Left colon (tissue), 2 donors: ENCODE data around the gene DDC. TPM values are rescaled to one million over a fixed set of nuclear protein-coding genes. Genes with fewer than 3 reads are reported as not detected.

Source experiments
- ATAC-seq: fragments of 200-7000 bp; cut with Tn5 transposase; one replicate; pipeline ENCODE4 v1.9.1; 2020; ENCODE audit warnings: mild to moderate bottlenecking, moderate library complexity
- DNase-seq, 2 donors: peaks; one replicate each; pipeline ENCODE4 v3.0.0-alpha.2; 2020
- intact Hi-C, 2 donors: fragments of 100-400 bp; cut with DNase I in 1 of 2; cut with micrococcal nuclease in 1 of 2; formaldehyde crosslinking; loops; one replicate each; pipeline versions ENCODE4 v1.11.2 to v1.14.0; 2022; cut with DNase I, micrococcal nuclease
- total RNA-seq, 2 donors: library from RNA; stranded (reverse); fragmentation: NEBNext Ultra II Directional; extraction: Animal tissue kit (Norgen Biotek cat#: 25700); gene quantifications; one replicate each; pipeline ENCODE4 v1.2.1, GENCODE V29; 2021
- donor health status: DM: no; HTN: no; CAD: no.
- donor health status: DM: yes; HTN: yes; CAD: no.

Gene DDC
- total RNA-seq, 2 donors from 2014 or later = 69.3 to 74.7 TPM

DNA sequence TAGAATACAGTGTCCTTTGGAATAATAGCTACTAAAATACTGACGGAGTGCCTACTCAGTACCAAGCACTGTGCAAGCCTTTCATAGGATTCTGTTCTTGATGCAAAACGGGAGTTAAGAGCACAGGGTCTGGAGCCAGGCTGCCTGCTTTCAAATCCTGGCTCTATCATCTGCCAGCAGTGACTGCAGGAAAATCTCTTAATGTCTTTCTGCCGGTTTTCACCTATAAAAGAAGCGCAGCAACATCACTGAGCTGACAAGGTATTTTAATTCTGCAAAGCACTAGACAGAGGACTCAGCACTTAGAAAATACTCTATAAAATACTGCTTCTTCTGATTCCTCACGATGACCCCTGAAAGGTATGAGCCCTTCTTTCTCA lies 115.7 kb downstream of the DDC start:
- DNase-seq (no peak), ATAC-seq (no peak)
- intact Hi-C loops = no loop called here

DNA sequence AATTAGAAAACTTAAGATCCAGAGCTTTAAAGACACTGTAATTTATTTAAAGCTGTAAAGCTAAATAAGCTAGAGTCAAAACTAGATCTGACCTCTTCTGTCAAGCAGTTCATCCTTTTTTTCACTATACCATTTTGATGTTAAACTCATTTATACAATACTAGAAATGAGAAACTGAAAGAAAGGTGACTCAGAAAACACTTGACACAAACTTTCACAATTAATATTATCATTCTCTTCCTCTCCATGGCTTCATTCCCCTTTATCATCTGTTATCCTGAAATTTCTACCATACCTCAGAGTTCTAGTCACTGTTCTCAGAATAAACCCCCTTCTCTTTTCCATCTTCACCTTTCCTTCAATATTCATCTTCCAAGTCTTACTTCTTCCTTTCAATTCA lies 116.4 kb downstream of the DDC start:
- intact Hi-C loops = no loop called here
- DNase-seq = no peak
- ATAC-seq = no peak

DNA sequence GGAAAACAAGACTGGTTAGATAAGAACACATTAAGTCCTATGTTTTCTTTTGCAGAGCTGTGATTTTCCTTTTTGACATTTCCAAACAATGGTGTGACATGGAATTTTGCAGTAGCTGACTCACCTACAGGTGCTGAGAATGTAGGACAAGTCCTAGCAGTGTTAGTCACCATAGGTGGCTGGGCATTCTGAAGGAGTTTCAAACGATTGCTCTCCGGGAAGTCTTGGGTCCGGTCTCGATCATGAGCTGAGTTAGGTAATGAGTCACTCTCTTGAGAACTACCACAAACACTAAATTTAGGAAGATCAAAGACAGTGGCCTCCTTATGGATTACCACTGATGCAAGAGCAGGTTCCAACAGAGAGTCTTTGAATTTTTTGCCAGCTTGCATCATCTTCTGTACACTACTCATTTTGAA lies 118.7 kb downstream of the DDC start:
- intact Hi-C loops = no loop called here
- no peak for DNase-seq
- ATAC-seq = no peak

DNA sequence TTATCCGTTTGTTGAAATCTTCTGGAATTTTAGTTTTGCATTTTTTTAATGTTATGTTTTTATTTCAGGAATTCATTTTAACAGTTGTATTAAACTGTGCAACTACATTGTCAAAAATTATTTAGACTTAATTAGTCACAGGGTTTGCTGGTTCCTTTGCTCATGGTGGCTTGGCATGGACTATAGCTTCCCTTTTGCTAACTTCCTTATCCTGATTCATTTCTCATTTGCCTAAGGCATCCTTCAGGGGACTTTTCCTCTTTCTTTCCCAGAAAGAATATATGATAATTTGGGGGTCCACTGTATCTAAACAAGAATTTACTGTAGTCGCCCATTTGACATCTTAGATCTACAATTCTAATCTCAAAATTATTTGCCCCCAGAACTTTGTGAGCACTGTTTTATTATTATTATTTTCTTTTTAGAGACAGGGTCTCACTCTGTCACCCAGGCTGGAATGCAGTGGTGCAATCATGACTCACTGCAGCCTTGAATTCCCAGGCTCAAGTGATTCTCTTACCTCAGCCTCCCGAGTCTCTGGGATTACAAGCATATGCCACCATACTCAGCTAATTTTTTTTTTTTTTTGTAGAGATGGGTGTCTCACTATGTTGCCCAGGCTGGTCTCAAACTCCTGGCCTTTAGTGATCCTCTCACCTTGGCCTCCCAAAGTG lies 128.9 kb downstream of the DDC start:
- DNase-seq (no peak), ATAC-seq (no peak)
- intact Hi-C loops = no loop called here

DNA sequence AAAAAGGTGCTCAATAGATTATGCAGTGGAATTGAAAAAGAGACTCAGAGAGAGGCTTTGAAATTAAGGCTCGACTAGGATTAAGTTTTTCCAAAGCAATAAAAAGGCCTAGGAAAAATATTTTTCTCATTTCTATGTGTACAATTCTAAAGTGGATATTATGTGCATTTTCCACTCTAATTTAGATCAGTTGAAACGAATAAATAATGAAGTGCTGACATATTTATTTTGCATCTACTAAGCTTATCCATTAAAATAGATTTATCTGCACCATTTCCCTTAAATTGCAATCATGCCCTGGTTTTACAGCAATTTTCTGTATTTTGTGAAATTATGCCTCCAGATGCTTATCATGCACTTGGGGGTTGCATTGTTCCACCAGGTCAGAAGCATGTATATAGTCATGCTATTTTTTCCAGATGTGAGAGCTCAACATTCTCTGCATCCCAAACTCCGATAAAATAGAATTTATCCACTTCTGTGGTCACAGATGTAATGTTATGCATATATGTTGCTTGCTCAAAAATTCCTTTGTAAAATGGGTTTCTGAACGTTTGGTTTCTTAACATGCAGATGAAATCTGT lies 133.4 kb downstream of the DDC start:
- ATAC-seq = no peak
- intact Hi-C loops = no loop called here
- no peak for DNase-seq

DNA sequence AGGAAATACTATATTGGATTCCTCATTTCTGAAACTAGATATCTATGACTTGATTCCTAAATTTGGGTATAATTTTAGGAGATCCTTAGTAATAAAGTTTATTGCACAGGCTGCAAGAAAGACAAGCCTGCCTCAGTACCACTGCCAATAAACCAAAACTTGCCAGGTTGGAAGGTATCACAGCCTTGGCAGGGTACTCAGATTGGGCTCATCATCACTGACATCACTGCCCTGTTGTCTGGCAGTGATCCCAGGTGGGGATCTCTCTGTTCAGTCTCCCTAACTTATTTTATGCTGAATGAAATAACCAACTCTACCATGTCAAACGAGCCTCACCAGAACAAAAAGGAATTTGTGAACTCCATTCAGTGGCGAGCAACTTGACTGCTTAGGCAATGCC lies 133.9 kb downstream of the DDC start:
- no peak for DNase-seq
- intact Hi-C loops = no loop called here
- ATAC-seq = no peak

DNA sequence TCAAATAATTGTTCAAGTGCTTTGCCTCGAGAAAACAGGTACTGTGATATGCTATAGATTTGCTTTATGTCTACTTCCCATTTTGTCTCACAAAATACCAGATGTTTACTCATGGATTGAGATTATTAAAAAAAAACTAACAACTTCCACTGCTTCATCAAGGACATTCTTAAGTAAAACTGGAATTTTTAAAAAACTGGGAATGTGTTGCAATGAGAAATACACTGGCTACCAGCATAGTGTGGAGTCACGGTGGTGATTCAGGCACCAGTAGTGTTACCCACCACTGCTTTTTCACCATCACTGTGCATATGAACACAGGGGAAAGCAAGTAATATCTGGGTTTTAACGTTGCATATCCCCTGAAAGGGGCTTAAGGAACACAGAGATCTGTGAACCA lies 136.3 kb downstream of the DDC start:
- intact Hi-C loops = no loop called here
- ATAC-seq (no peak), DNase-seq (no peak)

DNA sequence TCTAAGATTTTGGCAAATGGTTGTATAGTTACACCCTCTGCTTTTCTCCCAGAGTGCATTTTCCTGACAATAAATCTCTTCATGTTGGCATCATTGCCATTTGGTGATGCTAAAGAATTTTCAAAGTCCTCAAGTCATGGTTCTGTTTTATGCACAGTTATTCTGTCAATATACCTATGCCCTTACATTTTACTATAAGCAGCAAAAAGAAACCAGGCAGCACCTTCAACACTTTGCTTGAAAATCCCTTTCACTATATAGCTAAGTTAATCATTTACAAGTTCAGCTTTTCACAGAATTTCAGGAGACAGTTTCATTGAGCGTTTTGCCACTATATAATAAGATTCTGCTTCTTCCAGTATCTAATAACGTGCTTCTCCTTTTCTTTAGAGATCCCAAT lies 137.7 kb downstream of the DDC start:
- DNase-seq = no peak
- intact Hi-C loops = no loop called here
- no peak for ATAC-seq

DNA sequence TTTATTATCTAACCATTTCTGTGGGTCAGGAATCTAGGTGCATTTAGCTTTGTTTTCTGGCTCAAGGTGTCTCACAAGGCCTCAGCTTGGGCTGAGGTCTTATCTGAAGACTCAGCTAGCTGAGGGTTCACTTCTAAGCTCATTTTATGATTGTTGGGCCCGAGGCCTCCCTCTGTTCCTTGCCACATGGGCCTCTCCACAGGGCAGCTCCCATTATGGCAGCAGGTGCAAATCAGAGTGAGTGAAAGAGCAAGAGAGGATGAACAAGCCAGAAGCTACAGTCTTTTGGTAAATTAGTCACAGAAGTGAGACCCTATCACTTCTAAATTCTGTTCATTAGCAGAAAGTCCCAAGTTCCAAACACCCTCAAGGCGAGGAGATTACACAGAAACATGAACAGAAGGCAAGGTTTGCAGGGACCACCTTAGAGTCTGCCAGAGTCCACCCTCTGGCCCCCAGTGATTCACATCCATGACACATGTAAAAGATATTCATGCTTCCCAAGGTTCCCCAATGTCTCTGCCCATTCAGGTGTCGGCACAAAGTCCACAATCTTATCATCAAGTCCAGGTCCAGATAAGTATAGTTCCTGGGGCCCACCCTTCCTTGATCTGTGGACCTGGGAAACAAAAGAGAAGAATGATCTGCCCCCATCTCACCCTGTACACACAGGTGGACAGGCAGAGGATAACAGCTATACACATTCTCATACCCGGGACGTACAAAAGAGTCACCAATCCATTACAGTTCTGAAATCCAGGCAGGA lies 138.7 kb downstream of the DDC start:
- ATAC-seq = peak; percentile 37
- intact Hi-C loops = no loop called here
- DNase-seq = no peak

DNA sequence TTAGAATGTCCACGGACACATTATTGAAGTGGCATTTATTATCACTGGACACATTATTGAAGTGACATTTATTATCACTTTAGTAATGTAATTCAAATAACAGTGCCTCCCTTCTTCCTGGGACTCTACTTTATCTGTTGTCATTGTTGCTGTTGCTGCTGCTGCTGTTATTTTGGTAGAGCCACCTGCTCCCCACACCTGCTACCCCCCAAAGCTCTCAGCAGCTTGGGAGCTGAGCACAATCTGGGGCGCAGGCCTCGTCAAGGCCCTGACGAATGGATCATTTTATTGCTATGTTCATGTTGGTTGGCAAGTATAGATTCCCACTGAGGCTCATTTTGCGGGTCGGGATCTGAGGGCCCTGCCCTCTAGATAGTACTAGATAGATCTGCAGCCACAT lies 139.9 kb downstream of the DDC start:
- intact Hi-C loops = no loop called here
- ATAC-seq = no peak
- DNase-seq = no peak

DNA sequence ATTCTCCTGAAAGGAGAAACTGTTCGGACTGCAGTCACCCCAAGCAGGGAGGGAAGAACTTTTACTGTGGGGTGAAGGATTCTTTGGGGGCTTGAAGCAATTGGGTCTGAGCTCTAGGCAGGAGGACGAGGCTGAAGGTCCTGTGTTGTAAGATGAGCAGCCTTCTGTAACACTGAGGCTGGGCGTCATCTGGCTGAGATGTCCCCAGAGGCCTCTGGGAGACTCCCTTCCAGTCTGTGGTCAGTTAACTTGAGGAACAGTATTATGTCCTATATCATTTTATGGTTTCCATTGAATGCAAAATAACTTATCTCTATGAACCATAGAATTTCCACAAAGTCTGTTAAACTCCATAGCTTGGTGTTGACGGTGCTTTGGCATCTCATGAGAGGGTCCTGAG lies 141.3 kb downstream of the DDC start:
- intact Hi-C loops = no loop called here
- no peak for ATAC-seq

DNA sequence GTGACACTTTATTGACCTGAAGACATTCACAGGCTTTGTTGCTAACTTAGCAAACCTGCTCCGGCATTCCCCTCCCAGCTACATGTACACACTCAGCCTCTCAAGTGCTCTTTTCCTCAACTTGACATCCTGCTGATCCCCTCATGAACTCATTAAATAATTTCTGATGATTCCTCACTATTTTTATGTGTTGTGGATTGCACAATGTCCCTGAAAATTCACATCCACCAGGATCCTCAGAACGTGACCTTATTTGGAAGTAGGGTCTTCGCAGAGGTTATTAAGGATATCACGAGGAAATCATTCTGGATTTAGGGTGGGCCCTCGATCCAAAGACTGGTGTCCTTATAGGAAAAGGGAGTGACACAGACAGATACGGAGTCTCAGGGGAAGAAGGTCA lies 142.3 kb downstream of the DDC start:
- ATAC-seq (no peak), DNase-seq (no peak)
- intact Hi-C loops = no loop called here

More for the DNA sequence above, 141.3 kb downstream of the DDC start:
- no peak for DNase-seq

DNA sequence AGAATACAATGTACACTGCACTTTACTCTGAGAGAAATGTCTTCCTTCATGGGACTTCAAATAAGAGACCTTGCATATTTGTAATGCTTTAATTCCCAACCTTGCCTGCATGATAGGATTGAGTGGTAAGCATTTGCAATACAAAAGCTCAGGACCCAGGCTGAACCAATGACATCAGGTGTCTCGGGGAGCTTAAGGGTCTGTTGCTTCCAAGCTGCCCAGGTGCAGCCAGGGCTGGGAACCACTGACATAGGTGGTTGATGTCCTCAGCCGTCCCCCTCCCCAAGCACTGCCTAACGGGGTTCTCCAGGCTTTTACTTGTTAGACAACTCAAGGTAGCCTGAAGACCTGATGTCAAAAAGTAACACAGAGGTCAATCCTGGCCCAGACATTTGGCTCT lies 144.2 kb downstream of the DDC start:
- ATAC-seq = no peak
- no peak for DNase-seq
- intact Hi-C loops = no loop called here

DNA sequence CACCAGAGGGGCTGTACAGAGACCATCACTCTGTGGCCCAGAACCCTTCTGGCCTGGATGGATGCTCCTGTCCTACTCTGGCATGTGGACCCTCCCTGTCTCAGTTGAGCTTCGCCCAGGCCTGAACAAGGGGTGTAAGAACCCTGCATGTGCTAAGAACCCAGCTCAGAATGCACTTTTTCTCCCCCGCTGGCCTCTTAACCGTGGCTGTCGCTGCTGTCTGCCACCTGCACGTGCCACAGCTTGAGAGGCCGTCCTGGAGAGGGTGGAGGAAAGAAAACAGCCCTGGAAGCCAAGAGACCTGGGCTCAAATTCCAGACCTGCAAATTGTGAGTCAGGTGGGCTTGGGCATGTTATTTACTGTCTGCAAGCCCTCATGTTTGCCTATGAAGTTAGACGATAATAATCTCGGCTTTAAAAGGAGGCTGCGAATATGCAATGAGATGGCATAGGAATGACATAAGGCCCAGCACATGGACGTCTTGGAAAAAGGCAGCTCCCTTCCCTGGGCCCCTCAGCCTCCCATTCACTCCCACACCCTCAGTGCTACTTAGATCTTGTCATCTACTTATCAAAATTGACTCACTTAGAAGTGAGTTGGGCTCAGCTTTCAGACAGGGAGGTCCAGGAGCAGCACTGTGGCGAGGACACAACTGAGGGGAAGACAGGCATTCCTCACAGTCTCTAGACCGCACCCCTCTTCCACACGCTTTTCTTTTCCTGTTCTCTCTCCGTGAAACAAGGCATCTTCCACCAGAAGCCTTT lies 146.5 kb downstream of the DDC start:
- no peak for DNase-seq
- ATAC-seq = no peak
- intact Hi-C loops = loop anchor here (5.0 to 10.0 kb wide), 2 partner anchors 64 to 276 kb away; no protein-coding TSS in a partner anchor

DNA sequence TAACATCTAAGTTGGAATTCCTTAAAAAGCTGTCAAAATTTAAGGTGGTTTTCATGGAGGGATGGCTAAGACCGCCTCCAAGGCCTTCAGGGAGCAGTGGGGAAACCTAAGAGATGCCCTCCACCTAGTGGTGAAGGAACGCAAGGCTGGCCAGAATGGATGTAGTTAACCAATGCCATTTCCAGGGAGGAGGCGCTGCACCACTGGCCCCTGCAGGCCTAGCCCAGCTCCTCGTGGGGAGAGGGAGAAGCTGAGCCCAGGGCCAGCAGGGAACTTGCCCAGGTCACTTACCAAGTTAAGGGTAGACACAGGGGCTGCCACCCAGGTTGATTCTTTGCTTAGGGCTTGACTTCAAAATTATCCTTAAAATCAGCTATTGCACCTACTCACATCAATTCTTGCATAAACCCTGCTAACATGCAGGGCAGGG lies 147.1 kb downstream of the DDC start:
- DNase-seq = peak; percentile 61 to 80
- peak; percentile 92 for ATAC-seq
- intact Hi-C loops = loop anchor here (5.0 to 10.0 kb wide), 2 partner anchors 63 to 276 kb away; no protein-coding TSS in a partner anchor

DNA sequence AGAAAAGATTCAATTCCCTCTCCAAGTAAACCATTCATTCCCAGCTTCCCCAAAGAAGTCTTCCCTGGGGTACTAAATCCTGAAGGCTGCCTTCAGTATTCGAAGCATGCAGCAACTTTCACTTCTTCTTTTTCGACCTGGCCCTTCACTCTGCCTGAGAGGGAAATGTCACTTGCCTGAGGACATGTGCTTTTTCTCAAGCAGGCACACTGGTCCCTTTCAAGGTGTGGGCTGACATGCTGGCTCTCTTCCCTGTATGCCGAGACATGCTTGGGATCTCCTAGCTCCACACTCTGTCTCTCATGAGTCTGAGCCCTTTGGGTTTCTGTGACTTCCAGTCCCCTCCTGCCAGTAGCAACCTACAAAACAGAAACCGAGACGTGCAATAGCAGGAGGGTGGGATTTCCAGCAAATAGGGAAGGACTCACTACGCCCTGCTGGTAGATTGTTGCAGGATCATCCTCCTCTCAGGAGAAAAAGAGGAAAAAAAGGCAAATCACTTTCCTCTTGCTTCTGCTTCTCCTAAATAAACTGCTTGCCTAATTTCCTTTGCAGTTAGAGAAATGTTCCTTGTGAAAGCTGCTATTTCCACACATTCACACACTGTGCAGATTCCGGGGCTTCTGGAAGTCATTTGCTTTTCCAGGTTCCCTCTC lies 148.6 kb downstream of the DDC start:
- DNase-seq (no peak), ATAC-seq (no peak)
- intact Hi-C loops = loop anchor here (5.0 to 10.0 kb wide), 2 partner anchors 62 to 274 kb away; no protein-coding TSS in a partner anchor

DNA sequence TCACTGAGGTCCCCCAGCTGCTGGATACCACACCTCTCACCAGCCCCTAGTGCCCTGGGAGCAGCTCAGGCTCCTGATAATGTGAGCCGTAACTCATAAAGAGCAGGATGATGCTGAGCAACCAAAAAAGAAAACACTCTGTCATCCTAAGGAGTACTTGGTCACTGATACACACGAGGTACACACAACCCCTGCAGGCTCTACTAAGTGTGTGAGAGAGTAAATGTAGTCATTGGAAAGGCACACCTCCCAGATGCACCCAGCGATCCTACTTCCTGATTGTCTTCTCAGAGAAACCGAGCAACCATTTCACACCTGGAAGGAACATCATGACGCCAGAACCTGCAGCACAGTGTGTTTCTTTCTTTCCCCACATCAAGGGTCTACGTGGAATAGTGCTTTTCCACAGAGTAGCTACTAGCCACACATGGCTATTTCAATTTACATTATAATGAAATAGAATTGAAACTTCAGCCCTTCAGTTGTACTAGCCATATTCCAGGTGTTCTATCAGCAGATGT lies 149.3 kb downstream of the DDC start:
- intact Hi-C loops = loop anchor here (5.0 to 10.0 kb wide), 2 partner anchors 61 to 274 kb away; no protein-coding TSS in a partner anchor
- no peak for ATAC-seq
- DNase-seq = no peak

DNA sequence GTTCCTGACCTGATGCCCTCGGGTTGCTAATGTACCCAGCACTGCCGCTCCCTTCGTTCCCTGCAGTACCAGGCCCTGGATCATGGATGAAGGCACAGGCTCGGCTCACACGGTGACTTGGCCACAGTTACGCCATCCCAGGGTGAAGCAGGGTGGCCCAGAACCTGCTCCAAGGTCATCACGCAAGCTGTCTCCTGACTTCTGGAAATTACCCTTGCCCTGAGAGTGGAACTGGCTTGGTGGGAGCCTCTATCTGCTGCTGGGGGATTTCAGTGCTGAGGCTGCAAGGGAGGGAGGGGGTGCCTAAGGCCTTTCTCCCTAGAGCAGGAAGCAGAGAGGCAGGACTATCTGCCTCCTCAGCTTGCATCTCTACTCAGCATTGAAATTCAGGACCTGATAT lies 151.6 kb downstream of the DDC start:
- DNase-seq (no peak), ATAC-seq (no peak)
- intact Hi-C loops = loop anchor here in 1 of 2 donors (10.0 kb wide), 1 partner anchor 59 kb away; no protein-coding TSS in a partner anchor
